ENCODE results near the gene WSCD1.

The WSCD1 gene

DNA sequence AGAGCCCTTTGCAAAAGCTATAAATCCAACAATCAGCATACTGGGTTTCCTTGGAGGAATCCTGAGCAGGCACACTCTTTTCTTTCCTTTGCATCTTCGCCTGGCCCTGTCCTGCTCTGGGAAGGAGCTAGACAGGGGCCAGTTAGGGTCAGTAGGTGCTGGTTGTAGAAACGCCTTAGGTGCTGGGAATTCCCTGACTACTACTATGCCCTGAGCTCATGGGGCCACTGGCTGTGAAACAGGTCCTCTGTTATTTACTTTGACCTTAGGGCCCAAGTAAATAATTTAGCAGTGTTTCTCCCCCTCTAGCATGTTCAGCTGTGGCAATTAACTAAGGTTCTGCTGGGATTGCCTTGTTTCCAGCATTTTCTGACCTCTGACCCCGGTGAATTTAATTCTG is 15.8 kb upstream of the WSCD1 start (continued):
- TF ChIP-seq TCF4 (CRISPR knock-in tag; IDR thresholded peaks at IDR 0.05; ENCODE audit: borderline replicate concordance) (no peak), TOX (CRISPR knock-in tag; IDR thresholded peaks at IDR 0.05; ENCODE audit: borderline replicate concordance) (no peak), ZC3H10 (CRISPR knock-in tag; IDR thresholded peaks at IDR 0.05) (no peak), BACH2 (CRISPR knock-in tag; IDR thresholded peaks at IDR 0.05; ENCODE audit: borderline replicate concordance) (no peak), ZNF8 (CRISPR knock-in tag; IDR thresholded peaks at IDR 0.05) (no peak)
- TF ChIP-seq, protein P1, sequence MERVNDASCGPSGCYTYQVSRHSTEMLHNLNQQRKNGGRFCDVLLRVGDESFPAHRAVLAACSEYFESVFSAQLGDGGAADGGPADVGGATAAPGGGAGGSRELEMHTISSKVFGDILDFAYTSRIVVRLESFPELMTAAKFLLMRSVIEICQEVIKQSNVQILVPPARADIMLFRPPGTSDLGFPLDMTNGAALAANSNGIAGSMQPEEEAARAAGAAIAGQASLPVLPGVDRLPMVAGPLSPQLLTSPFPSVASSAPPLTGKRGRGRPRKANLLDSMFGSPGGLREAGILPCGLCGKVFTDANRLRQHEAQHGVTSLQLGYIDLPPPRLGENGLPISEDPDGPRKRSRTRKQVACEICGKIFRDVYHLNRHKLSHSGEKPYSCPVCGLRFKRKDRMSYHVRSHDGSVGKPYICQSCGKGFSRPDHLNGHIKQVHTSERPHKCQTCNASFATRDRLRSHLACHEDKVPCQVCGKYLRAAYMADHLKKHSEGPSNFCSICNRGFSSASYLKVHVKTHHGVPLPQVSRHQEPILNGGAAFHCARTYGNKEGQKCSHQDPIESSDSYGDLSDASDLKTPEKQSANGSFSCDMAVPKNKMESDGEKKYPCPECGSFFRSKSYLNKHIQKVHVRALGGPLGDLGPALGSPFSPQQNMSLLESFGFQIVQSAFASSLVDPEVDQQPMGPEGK (CRISPR knock-in tag; IDR thresholded peaks at IDR 0.05; ENCODE audit: borderline replicate concordance) = no peak
- TF ChIP-seq, protein P2, sequence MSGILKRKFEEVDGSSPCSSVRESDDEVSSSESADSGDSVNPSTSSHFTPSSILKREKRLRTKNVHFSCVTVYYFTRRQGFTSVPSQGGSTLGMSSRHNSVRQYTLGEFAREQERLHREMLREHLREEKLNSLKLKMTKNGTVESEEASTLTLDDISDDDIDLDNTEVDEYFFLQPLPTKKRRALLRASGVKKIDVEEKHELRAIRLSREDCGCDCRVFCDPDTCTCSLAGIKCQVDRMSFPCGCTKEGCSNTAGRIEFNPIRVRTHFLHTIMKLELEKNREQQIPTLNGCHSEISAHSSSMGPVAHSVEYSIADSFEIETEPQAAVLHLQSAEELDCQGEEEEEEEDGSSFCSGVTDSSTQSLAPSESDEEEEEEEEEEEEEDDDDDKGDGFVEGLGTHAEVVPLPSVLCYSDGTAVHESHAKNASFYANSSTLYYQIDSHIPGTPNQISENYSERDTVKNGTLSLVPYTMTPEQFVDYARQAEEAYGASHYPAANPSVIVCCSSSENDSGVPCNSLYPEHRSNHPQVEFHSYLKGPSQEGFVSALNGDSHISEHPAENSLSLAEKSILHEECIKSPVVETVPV (CRISPR knock-in tag; IDR thresholded peaks at IDR 0.05) = no peak

DNA sequence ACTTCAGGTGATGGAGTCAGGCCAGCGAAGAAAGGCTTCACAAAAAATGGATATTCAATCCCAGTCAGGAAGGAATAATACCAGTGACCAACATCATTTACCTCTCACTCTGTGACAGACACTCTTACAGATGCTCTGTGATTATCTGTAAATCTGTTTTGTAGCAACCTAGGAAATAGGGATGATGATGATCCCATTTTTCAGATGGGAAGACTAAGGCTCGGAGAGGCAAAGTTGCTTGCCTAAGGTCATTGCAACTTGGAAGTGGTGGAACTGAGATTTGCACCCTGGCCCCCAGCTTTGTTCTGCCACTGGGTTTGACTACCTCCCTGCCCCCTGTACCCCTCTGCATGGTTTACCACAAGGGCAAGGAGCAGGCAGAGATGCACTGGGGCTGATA is 14.1 kb upstream of the WSCD1 start:
- TF ChIP-seq CSDC2 (CRISPR knock-in tag; IDR thresholded peaks at IDR 0.05) (no peak), TCF4 (CRISPR knock-in tag; IDR thresholded peaks at IDR 0.05; ENCODE audit: borderline replicate concordance) (no peak), RARB (CRISPR knock-in tag; IDR thresholded peaks at IDR 0.05) (no peak), ZC3H10 (CRISPR knock-in tag; IDR thresholded peaks at IDR 0.05) (no peak), TOX (CRISPR knock-in tag; IDR thresholded peaks at IDR 0.05; ENCODE audit: borderline replicate concordance) (no peak), GLIS3 (CRISPR knock-in tag; IDR thresholded peaks at IDR 0.05) (no peak), ZNF70 (CRISPR knock-in tag; IDR thresholded peaks at IDR 0.05) (no peak)
- TF ChIP-seq, protein P3, sequence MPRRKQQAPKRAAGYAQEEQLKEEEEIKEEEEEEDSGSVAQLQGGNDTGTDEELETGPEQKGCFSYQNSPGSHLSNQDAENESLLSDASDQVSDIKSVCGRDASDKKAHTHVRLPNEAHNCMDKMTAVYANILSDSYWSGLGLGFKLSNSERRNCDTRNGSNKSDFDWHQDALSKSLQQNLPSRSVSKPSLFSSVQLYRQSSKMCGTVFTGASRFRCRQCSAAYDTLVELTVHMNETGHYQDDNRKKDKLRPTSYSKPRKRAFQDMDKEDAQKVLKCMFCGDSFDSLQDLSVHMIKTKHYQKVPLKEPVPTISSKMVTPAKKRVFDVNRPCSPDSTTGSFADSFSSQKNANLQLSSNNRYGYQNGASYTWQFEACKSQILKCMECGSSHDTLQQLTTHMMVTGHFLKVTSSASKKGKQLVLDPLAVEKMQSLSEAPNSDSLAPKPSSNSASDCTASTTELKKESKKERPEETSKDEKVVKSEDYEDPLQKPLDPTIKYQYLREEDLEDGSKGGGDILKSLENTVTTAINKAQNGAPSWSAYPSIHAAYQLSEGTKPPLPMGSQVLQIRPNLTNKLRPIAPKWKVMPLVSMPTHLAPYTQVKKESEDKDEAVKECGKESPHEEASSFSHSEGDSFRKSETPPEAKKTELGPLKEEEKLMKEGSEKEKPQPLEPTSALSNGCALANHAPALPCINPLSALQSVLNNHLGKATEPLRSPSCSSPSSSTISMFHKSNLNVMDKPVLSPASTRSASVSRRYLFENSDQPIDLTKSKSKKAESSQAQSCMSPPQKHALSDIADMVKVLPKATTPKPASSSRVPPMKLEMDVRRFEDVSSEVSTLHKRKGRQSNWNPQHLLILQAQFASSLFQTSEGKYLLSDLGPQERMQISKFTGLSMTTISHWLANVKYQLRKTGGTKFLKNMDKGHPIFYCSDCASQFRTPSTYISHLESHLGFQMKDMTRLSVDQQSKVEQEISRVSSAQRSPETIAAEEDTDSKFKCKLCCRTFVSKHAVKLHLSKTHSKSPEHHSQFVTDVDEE (CRISPR knock-in tag; IDR thresholded peaks at IDR 0.05) = no peak
- TF ChIP-seq, protein P2 (CRISPR knock-in tag; IDR thresholded peaks at IDR 0.05) = no peak
- TF ChIP-seq, protein P4, sequence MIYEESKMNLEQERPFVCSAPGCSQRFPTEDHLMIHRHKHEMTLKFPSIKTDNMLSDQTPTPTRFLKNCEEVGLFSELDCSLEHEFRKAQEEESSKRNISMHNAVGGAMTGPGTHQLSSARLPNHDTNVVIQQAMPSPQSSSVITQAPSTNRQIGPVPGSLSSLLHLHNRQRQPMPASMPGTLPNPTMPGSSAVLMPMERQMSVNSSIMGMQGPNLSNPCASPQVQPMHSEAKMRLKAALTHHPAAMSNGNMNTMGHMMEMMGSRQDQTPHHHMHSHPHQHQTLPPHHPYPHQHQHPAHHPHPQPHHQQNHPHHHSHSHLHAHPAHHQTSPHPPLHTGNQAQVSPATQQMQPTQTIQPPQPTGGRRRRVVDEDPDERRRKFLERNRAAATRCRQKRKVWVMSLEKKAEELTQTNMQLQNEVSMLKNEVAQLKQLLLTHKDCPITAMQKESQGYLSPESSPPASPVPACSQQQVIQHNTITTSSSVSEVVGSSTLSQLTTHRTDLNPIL (CRISPR knock-in tag; IDR thresholded peaks at IDR 0.05; ENCODE audit: low read depth) = no peak
- ATAC-seq = no peak

DNA sequence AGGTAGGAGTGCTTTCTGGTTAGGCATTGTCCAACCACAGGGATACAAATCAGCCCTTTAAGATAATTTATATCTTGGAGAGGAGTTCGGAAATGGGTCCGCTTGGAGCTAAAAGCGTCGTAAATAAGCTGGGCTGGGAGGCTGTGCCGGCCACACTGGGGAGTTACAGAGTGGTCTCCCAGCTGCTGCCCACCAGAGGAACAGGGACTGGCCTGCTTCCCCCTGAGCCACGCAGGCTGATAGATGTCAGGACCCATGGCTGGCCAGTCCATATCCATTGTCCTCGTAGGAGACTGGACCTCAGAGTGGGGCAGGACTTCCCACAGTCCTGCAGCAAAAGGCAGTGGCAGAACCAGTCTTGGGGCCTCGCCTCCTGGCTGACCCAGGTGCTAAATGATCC is 12.6 kb upstream of the WSCD1 start:
- ATAC-seq = no peak
- TF ChIP-seq PPARA (CRISPR knock-in tag; IDR thresholded peaks at IDR 0.05; ENCODE audit: borderline replicate concordance) (no peak), ARNTL (CRISPR knock-in tag; IDR thresholded peaks at IDR 0.05; ENCODE audit: borderline replicate concordance, low read depth) (no peak)

DNA sequence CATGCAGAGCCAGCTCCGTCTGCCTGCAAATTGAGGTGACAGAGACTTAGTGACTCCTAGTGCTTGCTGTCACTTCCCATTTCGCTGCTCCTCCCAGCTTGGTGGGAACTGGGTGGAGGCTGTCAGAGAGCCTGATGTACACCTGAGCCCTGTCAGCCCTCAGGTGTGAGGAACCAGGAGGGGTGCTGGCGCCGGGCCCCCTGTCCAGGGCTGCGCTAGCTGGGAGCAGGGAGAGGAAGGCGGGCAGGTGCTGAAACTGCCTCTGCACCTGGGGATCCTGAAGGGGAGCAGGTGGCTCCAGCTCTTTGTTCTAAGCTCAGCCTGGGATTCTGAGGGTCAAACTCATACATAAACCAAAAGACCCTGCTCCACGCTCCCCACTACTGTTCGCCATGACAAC is 10.8 kb upstream of the WSCD1 start:
- ATAC-seq = no peak
- TF ChIP-seq SNAI2 (CRISPR knock-in tag; IDR thresholded peaks at IDR 0.05) (no peak), ZC3H10 (CRISPR knock-in tag; IDR thresholded peaks at IDR 0.05) (no peak), TCF4 (CRISPR knock-in tag; IDR thresholded peaks at IDR 0.05; ENCODE audit: borderline replicate concordance) (no peak), RARB (CRISPR knock-in tag; IDR thresholded peaks at IDR 0.05) (no peak), GLIS3 (CRISPR knock-in tag; IDR thresholded peaks at IDR 0.05) (no peak), ZFP30 (CRISPR knock-in tag; IDR thresholded peaks at IDR 0.05) (no peak), ESRRG (CRISPR knock-in tag; IDR thresholded peaks at IDR 0.05) (no peak), ZNF8 (CRISPR knock-in tag; IDR thresholded peaks at IDR 0.05) (no peak)
- TF ChIP-seq, protein P5, sequence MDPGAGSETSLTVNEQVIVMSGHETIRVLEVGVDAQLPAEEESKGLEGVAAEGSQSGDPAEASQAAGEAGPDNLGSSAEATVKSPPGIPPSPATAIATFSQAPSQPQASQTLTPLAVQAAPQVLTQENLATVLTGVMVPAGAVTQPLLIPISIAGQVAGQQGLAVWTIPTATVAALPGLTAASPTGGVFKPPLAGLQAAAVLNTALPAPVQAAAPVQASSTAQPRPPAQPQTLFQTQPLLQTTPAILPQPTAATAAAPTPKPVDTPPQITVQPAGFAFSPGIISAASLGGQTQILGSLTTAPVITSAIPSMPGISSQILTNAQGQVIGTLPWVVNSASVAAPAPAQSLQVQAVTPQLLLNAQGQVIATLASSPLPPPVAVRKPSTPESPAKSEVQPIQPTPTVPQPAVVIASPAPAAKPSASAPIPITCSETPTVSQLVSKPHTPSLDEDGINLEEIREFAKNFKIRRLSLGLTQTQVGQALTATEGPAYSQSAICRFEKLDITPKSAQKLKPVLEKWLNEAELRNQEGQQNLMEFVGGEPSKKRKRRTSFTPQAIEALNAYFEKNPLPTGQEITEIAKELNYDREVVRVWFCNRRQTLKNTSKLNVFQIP (CRISPR knock-in tag; IDR thresholded peaks at IDR 0.05; ENCODE audit: borderline replicate concordance, low read depth) = no peak
- TF ChIP-seq, protein P2 (CRISPR knock-in tag; IDR thresholded peaks at IDR 0.05) = no peak
- TF ChIP-seq, protein P4 (CRISPR knock-in tag; IDR thresholded peaks at IDR 0.05; ENCODE audit: low read depth) = no peak
